KMS-11 (cell line): ENCODE measurements around the gene ZGLP1.

Experiments
- H2AFZ ChIP-seq: fragments of 200-600 bp; sonication (generic); 2 replicates; pipeline ENCODE4 v1.6.1; 2016; ENCODE audit warnings: antibody characterized with exemption, mixed run types, low read depth
- H3K27ac ChIP-seq: fragments of 200-600 bp; sonication (generic); 2 replicates; pipeline ENCODE4 v1.6.1; 2016; ENCODE audit warnings: mild to moderate bottlenecking, mixed run types
- H3K27me3 ChIP-seq: fragments of 200-600 bp; sonication (generic); 2 replicates; pipeline ENCODE4 v1.6.1; 2017; ENCODE audit warnings: mild to moderate bottlenecking, low read depth, mixed run types, moderate library complexity; ENCODE audit not compliant: insufficient read depth
- H3K36me3 ChIP-seq: fragments of 200-600 bp; sonication (generic); 2 replicates; pipeline ENCODE4 v1.6.1; 2017; ENCODE audit warnings: mild to moderate bottlenecking, mixed run types; ENCODE audit not compliant: insufficient read depth
- H3K4me1 ChIP-seq: fragments of 200-600 bp; sonication (generic); 2 replicates; pipeline ENCODE4 v1.6.1; 2016; ENCODE audit warnings: mild to moderate bottlenecking, low read depth, mixed run types; ENCODE audit not compliant: poor library complexity, severe bottlenecking
- H3K4me2 ChIP-seq: fragments of 200-600 bp; sonication (generic); 2 replicates; pipeline ENCODE4 v1.7.0; 2016; ENCODE audit warnings: mild to moderate bottlenecking, mixed run types
- H3K4me3 ChIP-seq: fragments of 200-600 bp; sonication (generic); IDR thresholded peaks from 2 replicates; pipeline ENCODE4 v1.6.1; 2017; ENCODE audit warnings: low read depth, low read length, mixed read lengths; ENCODE audit not compliant: insufficient read depth
- H3K79me2 ChIP-seq: fragments of 200-600 bp; sonication (generic); 2 replicates; pipeline ENCODE4 v1.6.1; 2016; ENCODE audit warnings: low read depth, mixed run types; ENCODE audit not compliant: insufficient read depth
- H3K9ac ChIP-seq: fragments of 200-600 bp; sonication (generic); 2 replicates; pipeline ENCODE4 v1.6.1; 2016; ENCODE audit warnings: mild to moderate bottlenecking, mixed run types
- H4K20me1 ChIP-seq: fragments of 200-600 bp; sonication (generic); 2 replicates; pipeline ENCODE4 v1.6.1; 2016; ENCODE audit warnings: mild to moderate bottlenecking, mixed run types; ENCODE audit not compliant: insufficient read depth
- TF ChIP-seq, protein P1 (sequence below): fragments of 200-600 bp; sonication (generic); conservative IDR thresholded peaks from 2 replicates; pipeline ENCODE4 v1.6.1; 2017; ENCODE audit warnings: low read depth, mild to moderate bottlenecking, antibody characterized with exemption, low read length, moderate library complexity, mixed read lengths

ZGLP1 gene

DNA sequence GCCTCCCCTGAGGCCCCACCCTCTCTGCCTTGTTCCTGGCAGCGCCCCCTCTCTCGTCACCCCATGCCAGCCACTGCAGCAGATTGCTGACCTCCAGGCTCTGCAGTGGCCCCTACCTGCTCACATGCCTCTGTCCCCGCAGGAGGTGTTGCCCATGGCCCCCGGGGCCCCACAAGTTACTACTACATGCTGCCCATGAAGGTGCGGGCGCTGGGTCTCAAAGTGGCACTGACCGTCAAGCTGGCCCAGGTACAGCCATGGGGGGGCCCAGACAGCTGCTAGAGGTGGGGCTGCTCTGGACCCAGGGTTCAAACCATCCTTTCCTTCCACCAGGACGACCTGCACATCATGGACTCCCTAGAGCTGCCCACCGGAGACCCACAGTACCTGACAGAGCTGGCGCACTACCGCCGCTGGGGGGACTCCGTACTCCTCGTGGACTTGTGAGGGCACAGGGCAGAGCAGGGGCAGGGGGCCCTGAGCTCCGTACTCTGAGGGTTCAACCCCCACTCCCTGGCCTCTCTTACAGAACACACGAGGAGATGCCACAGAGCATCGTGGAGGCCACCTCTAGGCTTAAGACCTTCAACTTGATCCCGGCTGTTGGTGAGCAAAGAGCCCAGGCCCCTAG lies 51.4 kb downstream of the ZGLP1 start:
- TF ChIP-seq, protein P1, sequence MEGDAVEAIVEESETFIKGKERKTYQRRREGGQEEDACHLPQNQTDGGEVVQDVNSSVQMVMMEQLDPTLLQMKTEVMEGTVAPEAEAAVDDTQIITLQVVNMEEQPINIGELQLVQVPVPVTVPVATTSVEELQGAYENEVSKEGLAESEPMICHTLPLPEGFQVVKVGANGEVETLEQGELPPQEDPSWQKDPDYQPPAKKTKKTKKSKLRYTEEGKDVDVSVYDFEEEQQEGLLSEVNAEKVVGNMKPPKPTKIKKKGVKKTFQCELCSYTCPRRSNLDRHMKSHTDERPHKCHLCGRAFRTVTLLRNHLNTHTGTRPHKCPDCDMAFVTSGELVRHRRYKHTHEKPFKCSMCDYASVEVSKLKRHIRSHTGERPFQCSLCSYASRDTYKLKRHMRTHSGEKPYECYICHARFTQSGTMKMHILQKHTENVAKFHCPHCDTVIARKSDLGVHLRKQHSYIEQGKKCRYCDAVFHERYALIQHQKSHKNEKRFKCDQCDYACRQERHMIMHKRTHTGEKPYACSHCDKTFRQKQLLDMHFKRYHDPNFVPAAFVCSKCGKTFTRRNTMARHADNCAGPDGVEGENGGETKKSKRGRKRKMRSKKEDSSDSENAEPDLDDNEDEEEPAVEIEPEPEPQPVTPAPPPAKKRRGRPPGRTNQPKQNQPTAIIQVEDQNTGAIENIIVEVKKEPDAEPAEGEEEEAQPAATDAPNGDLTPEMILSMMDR = no peak
- H3K27ac ChIP-seq = no peak overlapping the region
- H3K4me3 ChIP-seq = no peak overlapping the region
- no peak overlapping the region for H3K4me2 ChIP-seq
- H3K79me2 ChIP-seq = peaks cover 15% of the 10 kb centered on the region; the same call in 1 of the 2 replicates
- H3K36me3 ChIP-seq = no peaks in the 10 kb centered on the region; the same call in 1 of the 2 replicates
- H3K4me1 ChIP-seq = peaks cover 16% of the 10 kb centered on the region
- H3K9ac ChIP-seq = no peak overlapping the region
- H3K27me3 ChIP-seq = no peaks in the 10 kb centered on the region
- H4K20me1 ChIP-seq = no peaks in the 10 kb centered on the region
- no peak overlapping the region for H2AFZ ChIP-seq

DNA sequence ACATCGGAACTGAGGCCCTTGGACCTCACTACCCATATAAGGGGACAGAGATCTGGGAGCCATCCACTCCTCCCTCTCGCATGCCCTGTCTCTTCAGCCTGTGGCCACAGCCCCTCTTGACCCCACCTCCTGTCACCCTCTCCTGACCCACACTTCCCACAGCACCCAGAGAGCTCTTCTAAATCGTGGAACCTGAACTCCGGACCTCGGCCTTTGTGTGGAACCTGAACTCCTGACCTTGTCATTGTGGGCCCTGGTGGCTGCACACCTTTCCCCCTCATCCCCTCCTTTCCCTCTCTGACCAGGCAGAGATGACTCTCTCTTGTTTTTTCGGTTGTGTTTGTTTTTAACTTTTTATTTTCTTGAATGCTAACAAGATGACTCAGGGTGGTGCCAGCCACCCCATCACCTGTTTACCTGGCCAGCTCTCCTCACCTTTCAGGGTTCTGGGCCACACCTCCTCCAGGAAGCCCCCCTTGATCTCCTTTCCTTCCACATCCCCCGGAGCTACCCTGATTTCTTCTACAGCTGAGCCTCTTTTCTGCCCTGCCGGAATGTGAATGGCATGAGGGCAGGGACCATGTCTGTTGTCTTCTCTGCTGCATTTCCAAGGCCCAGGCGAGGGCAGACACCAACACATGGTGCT lies 52.5 kb downstream of the ZGLP1 start:
- no peak overlapping the region for H3K27ac ChIP-seq

DNA sequence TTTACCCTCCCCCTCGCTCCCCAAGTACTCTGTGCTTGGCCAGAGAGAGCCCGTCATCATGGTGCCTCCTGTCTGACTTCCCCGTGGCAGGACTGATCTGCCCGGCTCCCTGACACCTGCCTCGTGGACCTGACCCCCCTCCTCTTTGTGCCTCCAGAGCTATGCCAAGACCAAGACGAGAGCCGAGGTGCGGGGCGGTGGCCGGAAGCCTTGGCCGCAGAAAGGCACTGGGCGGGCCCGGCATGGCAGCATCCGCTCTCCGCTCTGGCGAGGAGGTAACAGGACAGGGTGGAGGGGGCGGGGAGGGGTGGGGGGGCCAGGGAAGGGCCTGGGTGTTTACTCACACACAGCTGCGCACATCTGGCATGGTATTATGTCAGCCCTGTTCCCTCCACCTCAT lies 53.1 kb downstream of the ZGLP1 start:
- peaks cover 26% of the 10 kb centered on the region; the same call in 1 of the 2 replicates for H3K79me2 ChIP-seq
- no peak overlapping the region for H2AFZ ChIP-seq
- TF ChIP-seq, protein P1 = no peak
- no peak overlapping the region for H3K27ac ChIP-seq
- H3K27me3 ChIP-seq = no peaks in the 10 kb centered on the region
- peaks cover 21% of the 10 kb centered on the region for H3K4me1 ChIP-seq
- H3K4me2 ChIP-seq = no peak overlapping the region
- no peak overlapping the region for H3K4me3 ChIP-seq
- no peaks in the 10 kb centered on the region; the same call in 1 of the 2 replicates for H3K36me3 ChIP-seq
- no peaks in the 10 kb centered on the region for H4K20me1 ChIP-seq
- no peak overlapping the region for H3K9ac ChIP-seq

More for the DNA sequence above, 52.5 kb downstream of the ZGLP1 start:
- TF ChIP-seq, protein P1 = no peak
- Histone ChIP-seq H3K79me2 (peaks cover 26% of the 10 kb centered on the region; the same call in 1 of the 2 replicates), H3K4me2 (no peak overlapping the region), H3K4me1 (peaks cover 21% of the 10 kb centered on the region), H3K27me3 (no peaks in the 10 kb centered on the region), H3K4me3 (no peak overlapping the region), H3K36me3 (no peaks in the 10 kb centered on the region; the same call in 1 of the 2 replicates), H4K20me1 (no peaks in the 10 kb centered on the region), H3K9ac (no peak overlapping the region), H2AFZ (no peak overlapping the region)

DNA sequence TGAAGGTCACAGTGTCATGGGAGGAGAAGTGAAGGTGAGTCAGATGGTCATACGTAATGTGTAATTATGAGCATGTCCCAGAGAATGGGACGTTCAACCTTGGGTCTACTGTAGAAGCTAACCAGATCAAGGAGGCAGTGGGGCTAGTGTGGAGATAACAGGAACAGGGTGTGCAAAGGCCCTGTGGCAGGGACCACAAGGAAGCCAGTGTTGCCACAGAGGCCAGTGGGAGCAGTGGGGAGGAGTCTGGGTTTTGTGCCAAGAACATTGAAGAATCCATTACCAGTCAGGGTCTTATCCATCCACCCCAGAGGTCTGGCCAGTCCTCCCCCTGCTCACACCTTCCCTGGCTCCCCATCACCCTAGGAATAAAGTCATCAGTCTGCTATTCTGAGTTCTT lies 54.3 kb downstream of the ZGLP1 start:
- H3K79me2 ChIP-seq = peaks cover 26% of the 10 kb centered on the region; the same call in 1 of the 2 replicates
- H3K27ac ChIP-seq = no peak overlapping the region
- peaks cover 24% of the 10 kb centered on the region for H3K4me1 ChIP-seq
- TF ChIP-seq, protein P1 = no peak
- H3K9ac ChIP-seq = no peak overlapping the region
- H4K20me1 ChIP-seq = no peaks in the 10 kb centered on the region
- no peak overlapping the region for H3K4me3 ChIP-seq
- H3K36me3 ChIP-seq = no peaks in the 10 kb centered on the region; the same call in 1 of the 2 replicates
- H2AFZ ChIP-seq = no peak overlapping the region
- no peak overlapping the region for H3K4me2 ChIP-seq
- no peaks in the 10 kb centered on the region for H3K27me3 ChIP-seq
